OCI-LY3 (cell line): Measurements from ENCODE around the gene IGFLR1.

Source experiments
- EZH2phosphoT487 ChIP-seq: fragments of 200-600 bp; shearing (Covaris generic); IDR thresholded peaks from 2 replicates; pipeline ENCODE4 v1.6.1; 2018; ENCODE audit warnings: antibody characterized with exemption, mixed run types, low read depth
- TF ChIP-seq, protein P1 (sequence below): fragments of 200-600, 300-600 bp; sonication (generic); IDR thresholded peaks from 2 replicates; pipeline ENCODE4 v1.5.1; 2014; ENCODE audit warnings: antibody characterized with exemption, low read length, low read depth

DNA sequence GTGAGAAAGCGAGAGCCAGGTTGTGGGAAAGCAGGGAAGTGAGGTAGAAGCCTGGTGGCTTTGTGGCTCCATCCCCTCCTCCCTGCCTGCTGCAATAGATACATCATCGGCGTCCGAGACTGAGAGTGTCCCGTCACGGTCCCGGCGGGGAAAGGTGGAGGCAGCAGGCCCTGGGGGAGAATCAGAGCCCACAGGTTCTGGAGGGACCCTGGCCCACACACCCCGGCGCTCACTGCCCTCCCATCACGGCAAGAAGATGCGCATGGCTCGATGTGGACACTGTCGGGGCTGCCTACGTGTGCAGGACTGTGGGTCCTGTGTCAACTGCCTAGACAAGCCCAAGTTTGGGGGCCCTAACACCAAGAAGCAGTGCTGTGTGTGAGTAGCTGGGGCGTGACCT lies 19.4 kb downstream of the IGFLR1 start:
- TF ChIP-seq, protein P1, sequence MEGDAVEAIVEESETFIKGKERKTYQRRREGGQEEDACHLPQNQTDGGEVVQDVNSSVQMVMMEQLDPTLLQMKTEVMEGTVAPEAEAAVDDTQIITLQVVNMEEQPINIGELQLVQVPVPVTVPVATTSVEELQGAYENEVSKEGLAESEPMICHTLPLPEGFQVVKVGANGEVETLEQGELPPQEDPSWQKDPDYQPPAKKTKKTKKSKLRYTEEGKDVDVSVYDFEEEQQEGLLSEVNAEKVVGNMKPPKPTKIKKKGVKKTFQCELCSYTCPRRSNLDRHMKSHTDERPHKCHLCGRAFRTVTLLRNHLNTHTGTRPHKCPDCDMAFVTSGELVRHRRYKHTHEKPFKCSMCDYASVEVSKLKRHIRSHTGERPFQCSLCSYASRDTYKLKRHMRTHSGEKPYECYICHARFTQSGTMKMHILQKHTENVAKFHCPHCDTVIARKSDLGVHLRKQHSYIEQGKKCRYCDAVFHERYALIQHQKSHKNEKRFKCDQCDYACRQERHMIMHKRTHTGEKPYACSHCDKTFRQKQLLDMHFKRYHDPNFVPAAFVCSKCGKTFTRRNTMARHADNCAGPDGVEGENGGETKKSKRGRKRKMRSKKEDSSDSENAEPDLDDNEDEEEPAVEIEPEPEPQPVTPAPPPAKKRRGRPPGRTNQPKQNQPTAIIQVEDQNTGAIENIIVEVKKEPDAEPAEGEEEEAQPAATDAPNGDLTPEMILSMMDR: no peak
- no peak for TF ChIP-seq EZH2phosphoT487
